Measurements from ENCODE around the gene LCN6.

- TF ChIP-seq, protein P1, sequence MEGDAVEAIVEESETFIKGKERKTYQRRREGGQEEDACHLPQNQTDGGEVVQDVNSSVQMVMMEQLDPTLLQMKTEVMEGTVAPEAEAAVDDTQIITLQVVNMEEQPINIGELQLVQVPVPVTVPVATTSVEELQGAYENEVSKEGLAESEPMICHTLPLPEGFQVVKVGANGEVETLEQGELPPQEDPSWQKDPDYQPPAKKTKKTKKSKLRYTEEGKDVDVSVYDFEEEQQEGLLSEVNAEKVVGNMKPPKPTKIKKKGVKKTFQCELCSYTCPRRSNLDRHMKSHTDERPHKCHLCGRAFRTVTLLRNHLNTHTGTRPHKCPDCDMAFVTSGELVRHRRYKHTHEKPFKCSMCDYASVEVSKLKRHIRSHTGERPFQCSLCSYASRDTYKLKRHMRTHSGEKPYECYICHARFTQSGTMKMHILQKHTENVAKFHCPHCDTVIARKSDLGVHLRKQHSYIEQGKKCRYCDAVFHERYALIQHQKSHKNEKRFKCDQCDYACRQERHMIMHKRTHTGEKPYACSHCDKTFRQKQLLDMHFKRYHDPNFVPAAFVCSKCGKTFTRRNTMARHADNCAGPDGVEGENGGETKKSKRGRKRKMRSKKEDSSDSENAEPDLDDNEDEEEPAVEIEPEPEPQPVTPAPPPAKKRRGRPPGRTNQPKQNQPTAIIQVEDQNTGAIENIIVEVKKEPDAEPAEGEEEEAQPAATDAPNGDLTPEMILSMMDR (IDR thresholded peaks at IDR 0.05; ENCODE audit: low read depth, low read length, poor library complexity, severe bottlenecking), result no peak
- TF ChIP-seq EZH2phosphoT487 (IDR thresholded peaks at IDR 0.05; ENCODE audit: borderline replicate concordance, low read length), result no peak
These were observed 12.4 kb downstream of the LCN6 start for GRCh38 chr9:136735812-136736480.
